ENCODE measurements around the gene PRTG. TPM values are rescaled to one million over a fixed set of nuclear protein-coding genes. Genes with fewer than 3 reads are reported as not detected.
"Not testable (repeated sequence)": the region's sequence is repeated elsewhere in the genome, so short reads cannot be mapped to it uniquely, and the experiment has no call there.

PRTG gene
- total RNA-seq, 1 donor from 2014 or later, result 1.00 TPM

GRCh38 chr15:55742498-55742926 lies 440 bp downstream of the PRTG start:
- no peak for DNase-seq (ENCODE audit: low spot score)

GRCh38 chr15:55741833-55742497 lies 987 bp downstream of the PRTG start:
- no peak for DNase-seq (ENCODE audit: low spot score)

DNA sequence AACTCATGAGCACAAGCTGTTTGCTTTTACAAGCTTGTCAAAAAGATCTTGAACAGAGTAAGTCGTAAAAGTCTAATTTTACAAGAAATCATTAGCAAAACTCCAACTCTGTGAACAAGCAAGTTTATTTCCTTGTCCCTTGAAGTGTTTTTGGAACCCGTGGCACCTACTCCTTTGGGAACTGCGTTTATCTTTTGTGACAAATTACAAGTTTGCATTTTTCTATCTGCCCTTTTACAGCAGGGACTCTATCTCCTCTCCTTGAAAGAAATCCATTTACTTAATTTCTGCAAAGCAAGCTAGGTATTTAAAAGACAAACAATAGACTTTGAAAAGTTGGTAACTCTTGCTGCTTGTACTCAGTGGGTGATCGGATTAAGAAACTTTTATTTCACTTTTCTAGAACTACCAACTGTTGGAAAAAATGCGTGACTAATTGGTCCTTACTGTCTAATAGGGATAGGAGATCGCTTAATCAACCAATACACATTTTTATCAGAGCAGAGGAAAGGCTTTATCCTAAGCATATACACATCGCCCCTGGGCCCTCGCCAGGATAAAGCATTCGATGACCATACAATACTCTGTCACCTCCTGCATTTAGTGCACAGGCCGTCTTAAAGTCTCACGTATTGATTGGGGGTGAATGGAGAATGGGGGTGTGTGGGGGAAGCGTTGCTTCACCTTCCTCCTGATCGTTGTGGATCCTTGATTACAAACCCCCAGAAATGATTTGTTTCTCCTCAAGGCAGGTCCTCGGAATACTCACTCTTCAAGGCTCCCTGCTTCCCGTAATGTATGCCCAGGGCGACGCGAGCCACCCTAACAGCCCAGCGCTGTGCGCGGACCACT lies 1.7 kb downstream of the PRTG start:
- DNase-seq (ENCODE audit: low spot score), result no peak

DNA sequence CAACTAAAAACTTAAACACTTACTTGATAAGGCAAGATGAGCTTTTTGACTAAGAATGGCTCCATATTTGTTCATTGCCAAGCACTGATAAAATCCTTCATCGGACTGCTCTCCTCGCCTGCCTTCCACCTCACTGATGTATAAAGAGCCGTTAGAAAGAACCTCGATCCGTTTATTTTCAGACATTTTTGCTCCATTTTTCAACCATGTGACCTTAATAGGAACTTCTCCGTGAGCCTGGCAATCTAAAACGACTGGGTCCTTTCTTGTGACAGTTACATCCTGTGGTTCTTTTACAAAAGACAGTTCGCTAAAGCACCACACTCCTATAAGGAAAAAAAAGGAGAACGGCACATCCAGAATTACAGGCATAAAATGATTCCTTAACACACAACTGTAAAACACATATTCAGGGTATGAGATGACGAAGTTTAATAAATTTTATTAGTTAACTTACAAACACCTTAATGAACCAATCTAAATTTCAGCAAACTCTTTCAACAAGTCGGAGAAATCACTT lies 2.5 kb downstream of the PRTG start:
- no peak for DNase-seq (ENCODE audit: low spot score)

GRCh38 chr15:55739641-55740040 lies 3.3 kb downstream of the PRTG start:
- no peak for DNase-seq (ENCODE audit: low spot score)

DNA sequence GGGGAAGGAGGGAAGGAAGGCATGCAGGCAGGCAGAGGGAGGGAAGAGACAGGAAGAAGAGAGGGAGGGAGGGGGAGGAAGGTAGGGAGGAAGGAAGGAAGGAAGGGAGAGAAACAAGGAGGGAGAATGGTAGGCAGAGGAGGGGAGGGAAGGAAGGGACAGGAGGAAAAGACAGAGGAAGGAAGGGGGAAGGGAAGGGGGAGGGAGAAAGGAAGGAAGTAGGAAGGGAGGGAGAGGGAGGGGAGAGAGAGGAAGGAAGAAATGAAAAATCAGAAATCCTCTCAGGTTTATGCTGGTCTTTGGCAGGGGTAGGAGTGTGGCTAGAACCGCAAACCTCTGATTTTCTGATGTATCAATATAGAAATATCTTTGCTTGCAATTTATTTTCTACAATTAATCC lies 4.2 kb downstream of the PRTG start:
- no peak for DNase-seq (ENCODE audit: low spot score)

DNA sequence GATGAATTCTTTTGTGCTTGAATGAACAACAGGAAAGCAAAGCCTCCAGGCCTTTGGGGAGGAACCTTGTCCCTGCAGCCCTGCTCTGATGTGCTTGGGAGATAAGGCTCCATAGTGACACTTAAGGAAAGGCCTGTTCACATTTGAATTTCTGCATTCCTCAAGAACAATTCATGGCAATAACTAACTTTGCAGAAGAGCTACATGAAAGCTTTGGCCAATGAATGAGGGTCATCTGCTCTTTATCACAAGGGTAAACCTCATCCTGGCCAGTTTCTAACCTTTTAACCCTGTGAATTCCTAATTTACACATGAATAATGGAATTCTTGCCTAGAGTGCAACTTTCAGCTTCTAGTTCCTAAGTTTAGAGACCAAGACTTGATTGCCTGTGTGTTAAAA lies 5.6 kb downstream of the PRTG start:
- DNase-seq (ENCODE audit: low spot score), result no peak

GRCh38 chr15:55736756-55737155 lies 6.2 kb downstream of the PRTG start:
- no peak for DNase-seq (ENCODE audit: low spot score)

GRCh38 chr15:55734641-55735040 lies 8.3 kb downstream of the PRTG start:
- no peak for DNase-seq (ENCODE audit: low spot score)

DNA sequence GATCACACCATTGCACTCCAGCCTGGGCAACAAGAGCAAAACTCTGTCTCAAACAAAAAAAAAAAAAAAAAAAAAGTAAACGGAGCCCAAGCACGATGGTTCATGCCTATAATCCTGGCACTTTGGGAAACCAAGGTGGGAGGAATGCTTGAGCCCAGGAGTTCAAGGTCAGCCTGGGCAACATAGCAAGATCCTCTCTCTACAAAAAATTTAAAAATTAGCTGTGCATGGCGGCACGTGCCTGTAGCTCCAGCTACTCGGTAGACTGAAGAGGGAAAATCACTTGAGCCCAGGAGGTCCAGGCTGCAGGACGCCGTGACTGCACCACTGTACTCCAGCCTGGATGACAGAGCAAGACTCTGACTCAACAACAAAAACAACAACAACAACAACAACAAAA lies 9.5 kb downstream of the PRTG start:
- not testable (repeated sequence) for DNase-seq (ENCODE audit: low spot score)

GRCh38 chr15:55721554-55722185 lies 21.3 kb downstream of the PRTG start:
- no peak for DNase-seq (ENCODE audit: low spot score)

GRCh38 chr15:55715355-55716076 lies 27.4 kb downstream of the PRTG start:
- DNase-seq (ENCODE audit: low spot score), result no peak

DNA sequence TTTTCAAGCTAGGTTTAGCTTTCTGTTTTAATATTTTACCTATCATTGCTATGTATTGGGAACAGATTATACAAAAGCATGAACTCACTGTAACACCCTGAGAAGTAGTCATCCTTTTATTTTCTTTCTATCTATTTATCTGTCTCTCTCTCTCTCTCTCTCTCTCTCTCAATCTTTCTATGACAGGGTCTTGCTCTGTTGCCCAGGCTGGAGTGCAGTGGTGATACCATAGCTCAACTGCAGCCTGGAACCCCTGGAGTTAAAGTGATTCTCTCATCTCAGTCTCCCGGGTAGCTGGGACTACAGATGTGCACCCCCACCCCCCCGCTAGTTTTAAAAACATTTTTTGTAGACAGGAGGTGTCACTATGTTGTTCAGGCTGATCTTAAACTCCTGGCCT lies 28.9 kb downstream of the PRTG start:
- no peak for DNase-seq (ENCODE audit: low spot score)

- no peak for DNase-seq (ENCODE audit: low spot score)
Measured at GRCh38 chr15:55712363-55712762, 30.6 kb downstream of the PRTG start.

- DNase-seq (ENCODE audit: low spot score), result no peak
Measured at GRCh38 chr15:55710286-55710685, 32.7 kb downstream of the PRTG start.

GRCh38 chr15:55709458-55709857 lies 33.5 kb downstream of the PRTG start:
- no peak for DNase-seq (ENCODE audit: low spot score)

GRCh38 chr15:55708720-55709119 lies 34.2 kb downstream of the PRTG start:
- DNase-seq (ENCODE audit: low spot score), result no peak

DNA sequence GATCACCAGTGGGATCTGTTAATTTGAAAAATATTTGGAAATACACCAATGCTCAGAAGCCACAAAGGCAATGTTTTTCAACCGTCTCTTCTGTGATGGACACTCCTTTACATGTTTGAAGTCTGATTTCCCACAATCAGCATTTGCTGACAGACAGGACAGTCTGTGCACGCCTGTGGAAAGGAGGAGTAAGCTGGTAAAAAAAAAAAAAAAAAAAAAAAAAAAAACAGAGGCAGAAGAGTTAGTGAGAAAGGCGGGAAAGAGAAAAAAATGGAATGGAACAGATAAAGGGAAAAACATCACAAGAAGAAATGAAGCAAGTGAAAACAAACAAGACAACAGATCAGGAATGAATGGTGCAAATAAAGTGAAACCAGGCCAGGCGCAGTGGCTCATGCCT lies 35.0 kb downstream of the PRTG start:
- DNase-seq (ENCODE audit: low spot score), result no peak

DNA sequence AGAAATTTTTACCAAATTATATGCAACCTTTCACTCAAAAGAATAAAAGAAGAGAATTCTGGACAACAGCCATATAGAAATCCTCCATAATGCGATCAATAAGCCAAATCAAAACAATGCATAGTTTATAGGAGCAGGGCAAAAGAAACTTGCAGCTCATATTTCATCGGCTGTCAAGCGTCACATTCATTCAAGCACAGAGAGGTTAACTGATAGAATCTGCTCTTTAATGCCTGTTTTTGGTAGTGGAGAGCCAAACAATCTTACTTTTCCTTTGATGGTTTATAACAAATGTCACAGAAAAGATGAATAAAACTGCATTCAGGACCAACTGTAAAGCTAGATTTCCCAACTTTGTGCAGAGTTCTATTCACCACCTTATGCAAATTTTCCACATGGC lies 35.4 kb downstream of the PRTG start:
- DNase-seq (ENCODE audit: low spot score), result no peak

DNA sequence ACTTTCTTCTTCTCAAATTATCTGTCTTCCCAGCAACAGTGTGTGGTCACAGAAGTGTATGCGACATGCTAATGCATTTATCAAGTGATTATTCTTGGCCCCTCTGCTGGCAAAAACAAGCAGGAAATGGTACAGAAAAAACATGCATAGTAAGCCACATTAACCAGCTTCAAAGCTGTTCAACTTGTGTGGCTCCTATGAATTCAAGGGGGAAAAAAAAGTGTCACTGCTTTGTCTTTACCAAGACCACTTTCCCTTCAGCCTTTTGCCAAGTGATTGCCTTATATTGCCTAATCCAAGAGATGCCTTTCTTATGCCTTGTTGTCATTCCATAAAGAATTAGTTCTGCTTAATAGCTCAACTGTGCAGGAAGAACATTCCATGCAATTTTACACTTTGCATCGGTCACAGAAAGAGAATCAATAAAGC lies 39.1 kb downstream of the PRTG start:
- no peak for DNase-seq (ENCODE audit: low spot score)

- no peak for DNase-seq (ENCODE audit: low spot score)
Measured at GRCh38 chr15:55700876-55701275, 42.1 kb downstream of the PRTG start.

Measured in mesenteric fat pad (tissue), 1 donor.